Psoas muscle (tissue), 8 donors: Measurements from ENCODE around the gene PHRF1. TPM values are rescaled to one million over a fixed set of nuclear protein-coding genes. Genes with fewer than 3 reads are reported as not detected.

Experiments used
- ATAC-seq, 4 donors: fragments of 200-7000 bp; cut with Tn5 transposase; one replicate each; pipeline ENCODE4 v1.9.1; 2020; ENCODE audit warnings: moderate library complexity in 3 of 4, mild to moderate bottlenecking in 2 of 4
- DNase-seq, 2 donors: peaks; one replicate each; pipeline ENCODE4 v3.0.0-alpha.2; 2020
- H3K27ac ChIP-seq: fragments of 200-600 bp; one replicate; pipeline ENCODE4 v1.8.0; 2022
- H3K27me3 ChIP-seq, 3 donors: fragments of 200-600 bp in 1 of 3; one replicate each; pipeline versions ENCODE4 v1.6.1 to v1.8.0; 2013 to 2022; ENCODE audit warnings: low read length in 2 of 3, mild to moderate bottlenecking in 2 of 3, moderate library complexity in 1 of 3; ENCODE audit not compliant: insufficient read depth in 3 of 3
- H3K36me3 ChIP-seq, 2 donors: fragments of 200-600 bp in 1 of 2; one replicate each; pipeline versions ENCODE4 v1.6.1 to v1.8.0; 2013 to 2022; ENCODE audit warnings: low read depth in 1 of 2, mild to moderate bottlenecking in 1 of 2, moderate library complexity in 1 of 2; ENCODE audit not compliant: insufficient read depth in 1 of 2
- H3K4me1 ChIP-seq: fragments of 200-600 bp; one replicate; pipeline ENCODE4 v1.8.0; 2022
- H3K4me3 ChIP-seq: fragments of 200-600 bp; one replicate; pipeline ENCODE4 v1.8.0; 2022; ENCODE audit warnings: mild to moderate bottlenecking
- H3K9me3 ChIP-seq: fragments of 200-600 bp; one replicate; pipeline ENCODE4 v1.8.0; 2022
- CTCF ChIP-seq: fragments of 200-600 bp; IDR thresholded peaks from one replicate; pipeline ENCODE4 v1.8.0; 2022; ENCODE audit warnings: antibody characterized with exemption
- WGBS, 3 donors: extraction: QIAGEN DNeasy Blood & Tissue Kit; methylation state at CpG; one replicate each; pipeline versions ENCODE4 v1.1.6 to v1.1.7; 2013; 5-methylcytosine and 5-hydroxymethylcytosine counted together
- intact Hi-C, 2 donors: fragments of 100-400 bp; cut with DNase I; formaldehyde crosslinking; loops; one replicate each; pipeline versions ENCODE4 v1.11.0 to v1.14.2; 2022
- polyA plus RNA-seq, 3 donors: library from polyadenylated mRNA; stranded (reverse); fragments of 200-250 nt; gene quantifications; one replicate each; pipeline ENCODE4 v1.2.3, GENCODE V29; 2013
- total RNA-seq, 4 donors: library from RNA; stranded (reverse); fragmentation: NEBNext Ultra II Directional in 2 of 4; extraction: Animal tissue kit (Norgen Biotek cat#: 25700) in 2 of 4; gene quantifications; one replicate each; pipeline versions ENCODE4 v1.2.1 to v1.2.4, GENCODE V29; 2021 to 2023
- donor health status: healthy with polysubstance abuse.
- donor health status: DM: no; HTN: no; CAD: no; lungs with moderate emphysema.
- donor health status: Bipolar disorder and iron deficiency.
- donor health status: healthy.
- donor health status: DM: yes; HTN: yes; CAD: no.
- donor health status: DM: no; HTN: no; CAD: no.
- donor health status: DM: no; HTN: no; CAD: no.
- donor health status: DM: yes; HTN: yes; CAD: no.

PHRF1 gene
- total and polyA plus RNA-seq, 7 donors, result 11.7 to 31.2 (median 19.8) TPM

GRCh38 chr11:539971-540481 lies 36.2 kb upstream of the PHRF1 start:
- TF ChIP-seq CTCF, result no peak
- Histone ChIP-seq H3K4me3 (no peak overlapping the region), H3K27me3 (peaks cover 0 to 16% (median 0%) of the 10 kb centered on the region in 3 donors), H3K4me1 (peaks cover 14% of the 10 kb centered on the region), H3K27ac (no peak overlapping the region), H3K36me3 (no peaks in the 10 kb centered on the region), H3K9me3 (no peaks in the 10 kb centered on the region)
- WGBS, 3 donors, result 84 to 91% (median 86%) methylated on average over 7 to 8 of the region's 8 CpGs
- intact Hi-C loops, result no loop called here
- no peak for ATAC-seq
- peak in 1 of 2 donors; percentile 46 for DNase-seq

GRCh38 chr11:540583-541432 lies 35.5 kb upstream of the PHRF1 start:
- 79 to 86% (median 83%) methylated on average over 17 to 23 of the region's 23 CpGs for whole genome bisulfite sequencing, 3 donors
- H3K36me3 ChIP-seq, result no peaks in the 10 kb centered on the region
- DNase-seq, result no peak
- intact Hi-C loops, result no loop called here
- H3K9me3 ChIP-seq, result no peaks in the 10 kb centered on the region
- peaks cover 0 to 16% (median 0%) of the 10 kb centered on the region in 3 donors for H3K27me3 ChIP-seq
- peaks cover 14% of the 10 kb centered on the region for H3K4me1 ChIP-seq
- ATAC-seq, result no peak
- H3K4me3 ChIP-seq, result no peak overlapping the region
- H3K27ac ChIP-seq, result no peak overlapping the region
- no peak for TF ChIP-seq CTCF

GRCh38 chr11:541433-541885 lies 34.8 kb upstream of the PHRF1 start:
- intact Hi-C loops, result no loop called here
- ATAC-seq (no peak), DNase-seq (peak in 1 of 2 donors; percentile 42)
- peaks cover 9% of the 10 kb centered on the region for H3K4me1 ChIP-seq
- no peaks in the 10 kb centered on the region for H3K9me3 ChIP-seq
- H3K27ac ChIP-seq, result no peak overlapping the region
- H3K27me3 ChIP-seq, result peaks cover 0 to 16% (median 0%) of the 10 kb centered on the region in 3 donors
- 85 to 94% (median 90%) methylated on average over 17 to 20 of the region's 20 CpGs for WGBS, 3 donors
- no peak overlapping the region for H3K4me3 ChIP-seq
- no peak for TF ChIP-seq CTCF
- H3K36me3 ChIP-seq, result no peaks in the 10 kb centered on the region

- 74 to 95% (median 76%) methylated on average over 5 of the region's 5 CpGs for WGBS, 3 donors
- no peak for ATAC-seq
- no peaks in the 10 kb centered on the region for H3K36me3 ChIP-seq
- no peak for TF ChIP-seq CTCF
- H3K27me3 ChIP-seq, result peaks cover 0 to 3% (median 0%) of the 10 kb centered on the region in 3 donors
- H3K4me1 ChIP-seq, result no peaks in the 10 kb centered on the region
- no peak for DNase-seq
- no peaks in the 10 kb centered on the region for H3K9me3 ChIP-seq
- no peak overlapping the region for H3K27ac ChIP-seq
- H3K4me3 ChIP-seq, result no peak overlapping the region
- intact Hi-C loops, result no loop called here
Observed at GRCh38 chr11:544817-545166, 31.5 kb upstream of the PHRF1 start.
